ENCODE measurements around the gene TRMT44. TPM values are rescaled to one million over a fixed set of nuclear protein-coding genes. Genes with fewer than 3 reads are reported as not detected.
"Not testable (repeated sequence)": the region's sequence is repeated elsewhere in the genome, so short reads cannot be mapped to it uniquely, and the experiment has no call there.

TRMT44 gene
- total RNA-seq, 1 experiment from 2014 or later: 21.8 TPM

- no peak for DNase-seq (ENCODE audit: low read depth in 1 of 2, low spot score in 2 of 2)
- no peak overlapping the region for H3K27ac ChIP-seq
- H3K4me1 ChIP-seq (replicated peaks): no peaks in the 10 kb centered on the region
- H3K4me3 ChIP-seq: no peak overlapping the region
- H3K27me3 ChIP-seq (replicated peaks): no peaks in the 10 kb centered on the region
- H3K36me3 ChIP-seq: no peaks in the 10 kb centered on the region
- no peaks in the 10 kb centered on the region for H3K9me3 ChIP-seq (replicated peaks)
Measured at GRCh38 chr4:8411351-8412180, 29.0 kb upstream of the TRMT44 start.

GRCh38 chr4:8412288-8412687 is 28.3 kb upstream of the TRMT44 start:
- Histone ChIP-seq H3K4me1 (replicated peaks) (no peaks in the 10 kb centered on the region), H3K36me3 (no peaks in the 10 kb centered on the region), H3K27me3 (replicated peaks) (no peaks in the 10 kb centered on the region), H3K9me3 (replicated peaks) (no peaks in the 10 kb centered on the region), H3K4me3 (no peak overlapping the region), H3K27ac (no peak overlapping the region)
- no peak for DNase-seq (ENCODE audit: low read depth in 1 of 2, low spot score in 2 of 2)

GRCh38 chr4:8414377-8414776 is 26.2 kb upstream of the TRMT44 start:
- no peaks in the 10 kb centered on the region for H3K4me1 ChIP-seq (replicated peaks)
- DNase-seq (ENCODE audit: low read depth in 1 of 2, low spot score in 2 of 2): no peak
- no peaks in the 10 kb centered on the region for H3K9me3 ChIP-seq (replicated peaks)
- no peaks in the 10 kb centered on the region for H3K27me3 ChIP-seq (replicated peaks)
- no peaks in the 10 kb centered on the region for H3K36me3 ChIP-seq
- no peak overlapping the region for H3K4me3 ChIP-seq
- no peak overlapping the region for H3K27ac ChIP-seq

- Histone ChIP-seq H3K4me3 (no peak overlapping the region), H3K9me3 (replicated peaks) (no peaks in the 10 kb centered on the region), H3K27ac (no peak overlapping the region), H3K4me1 (replicated peaks) (no peaks in the 10 kb centered on the region), H3K27me3 (replicated peaks) (no peaks in the 10 kb centered on the region), H3K36me3 (no peaks in the 10 kb centered on the region)
- no peak for DNase-seq (ENCODE audit: low read depth in 1 of 2, low spot score in 2 of 2)
Measured at GRCh38 chr4:8417071-8417614, 23.4 kb upstream of the TRMT44 start.

GRCh38 chr4:8419222-8420041 is 21.1 kb upstream of the TRMT44 start:
- no peak overlapping the region for H3K27ac ChIP-seq
- H3K4me1 ChIP-seq (replicated peaks): no peaks in the 10 kb centered on the region
- no peak overlapping the region for H3K4me3 ChIP-seq
- no peaks in the 10 kb centered on the region for H3K36me3 ChIP-seq
- H3K27me3 ChIP-seq (replicated peaks): no peaks in the 10 kb centered on the region
- no peaks in the 10 kb centered on the region for H3K9me3 ChIP-seq (replicated peaks)
- DNase-seq (ENCODE audit: low read depth in 1 of 2, low spot score in 2 of 2): no peak

GRCh38 chr4:8420151-8420550 is 20.4 kb upstream of the TRMT44 start:
- DNase-seq (ENCODE audit: low read depth in 1 of 2, low spot score in 2 of 2); H3K4me1 ChIP-seq (replicated peaks); H3K4me3 ChIP-seq; H3K27ac ChIP-seq; H3K27me3 ChIP-seq (replicated peaks); H3K36me3 ChIP-seq; H3K9me3 ChIP-seq (replicated peaks): not testable (repeated sequence)

- H3K36me3 ChIP-seq: no peaks in the 10 kb centered on the region
- H3K27me3 ChIP-seq (replicated peaks): no peaks in the 10 kb centered on the region
- no peaks in the 10 kb centered on the region for H3K9me3 ChIP-seq (replicated peaks)
- no peak overlapping the region for H3K4me3 ChIP-seq
- no peak overlapping the region for H3K27ac ChIP-seq
- peaks cover 2% of the 10 kb centered on the region; the same call in 1 of the 2 replicates for H3K4me1 ChIP-seq (replicated peaks)
- DNase-seq (ENCODE audit: low read depth in 1 of 2, low spot score in 2 of 2): no peak
Measured at GRCh38 chr4:8422327-8422726, 18.2 kb upstream of the TRMT44 start.

- Histone ChIP-seq H3K4me1 (replicated peaks) (peaks cover 6% of the 10 kb centered on the region; the same call in 1 of the 2 replicates), H3K4me3 (no peak overlapping the region), H3K9me3 (replicated peaks) (no peaks in the 10 kb centered on the region), H3K27me3 (replicated peaks) (no peaks in the 10 kb centered on the region), H3K27ac (no peak overlapping the region), H3K36me3 (no peaks in the 10 kb centered on the region)
- no peak for DNase-seq (ENCODE audit: low read depth in 1 of 2, low spot score in 2 of 2)
Measured at GRCh38 chr4:8422786-8423185, 17.8 kb upstream of the TRMT44 start.

GRCh38 chr4:8427262-8427661 is 13.3 kb upstream of the TRMT44 start:
- no peak for DNase-seq (ENCODE audit: low read depth in 1 of 2, low spot score in 2 of 2)
- Histone ChIP-seq H3K9me3 (replicated peaks) (no peaks in the 10 kb centered on the region), H3K4me3 (peak overlapping the region; percentile 61), H3K27ac (no peak overlapping the region), H3K4me1 (replicated peaks) (peaks cover 13% of the 10 kb centered on the region; the same call in 1 of the 2 replicates), H3K27me3 (replicated peaks) (no peaks in the 10 kb centered on the region), H3K36me3 (no peaks in the 10 kb centered on the region)

- DNase-seq (ENCODE audit: low read depth in 1 of 2, low spot score in 2 of 2): no peak
- Histone ChIP-seq H3K36me3 (no peaks in the 10 kb centered on the region), H3K4me1 (replicated peaks) (peaks cover 13% of the 10 kb centered on the region; the same call in 1 of the 2 replicates), H3K9me3 (replicated peaks) (no peaks in the 10 kb centered on the region), H3K27ac (no peak overlapping the region), H3K4me3 (peak overlapping the region; percentile 61), H3K27me3 (replicated peaks) (no peaks in the 10 kb centered on the region)
Measured at GRCh38 chr4:8427761-8428287, 12.8 kb upstream of the TRMT44 start.

- Histone ChIP-seq H3K27me3 (replicated peaks) (no peaks in the 10 kb centered on the region), H3K4me3 (peak overlapping the region; percentile 61), H3K36me3 (no peaks in the 10 kb centered on the region), H3K9me3 (replicated peaks) (no peaks in the 10 kb centered on the region), H3K27ac (no peak overlapping the region), H3K4me1 (replicated peaks) (peaks cover 13% of the 10 kb centered on the region; the same call in 1 of the 2 replicates)
- DNase-seq (ENCODE audit: low read depth in 1 of 2, low spot score in 2 of 2): peak; percentile 80 to 84
Measured at GRCh38 chr4:8428288-8429097, 12.1 kb upstream of the TRMT44 start.

- no peak for DNase-seq (ENCODE audit: low read depth in 1 of 2, low spot score in 2 of 2)
- H3K4me3 ChIP-seq: no peak overlapping the region
- peaks cover 13% of the 10 kb centered on the region; the same call in 1 of the 2 replicates for H3K4me1 ChIP-seq (replicated peaks)
- no peak overlapping the region for H3K27ac ChIP-seq
- no peaks in the 10 kb centered on the region for H3K9me3 ChIP-seq (replicated peaks)
- H3K27me3 ChIP-seq (replicated peaks): no peaks in the 10 kb centered on the region
- H3K36me3 ChIP-seq: no peaks in the 10 kb centered on the region
Measured at GRCh38 chr4:8431553-8431952, 9.0 kb upstream of the TRMT44 start.

- H3K4me1 ChIP-seq (replicated peaks): peaks cover 6% of the 10 kb centered on the region; the same call in 1 of the 2 replicates
Measured at GRCh38 chr4:8433136-8433535, 7.4 kb upstream of the TRMT44 start.

More at GRCh38 chr4:8433136-8433535, 7.4 kb upstream of the TRMT44 start:
- no peaks in the 10 kb centered on the region for H3K27me3 ChIP-seq (replicated peaks)
- no peaks in the 10 kb centered on the region for H3K9me3 ChIP-seq (replicated peaks)
- no peak for DNase-seq (ENCODE audit: low read depth in 1 of 2, low spot score in 2 of 2)
- H3K36me3 ChIP-seq: no peaks in the 10 kb centered on the region
- H3K4me3 ChIP-seq: no peak overlapping the region
- H3K27ac ChIP-seq: no peak overlapping the region
